Measurements from ENCODE around the gene RIOX2.

DNA sequence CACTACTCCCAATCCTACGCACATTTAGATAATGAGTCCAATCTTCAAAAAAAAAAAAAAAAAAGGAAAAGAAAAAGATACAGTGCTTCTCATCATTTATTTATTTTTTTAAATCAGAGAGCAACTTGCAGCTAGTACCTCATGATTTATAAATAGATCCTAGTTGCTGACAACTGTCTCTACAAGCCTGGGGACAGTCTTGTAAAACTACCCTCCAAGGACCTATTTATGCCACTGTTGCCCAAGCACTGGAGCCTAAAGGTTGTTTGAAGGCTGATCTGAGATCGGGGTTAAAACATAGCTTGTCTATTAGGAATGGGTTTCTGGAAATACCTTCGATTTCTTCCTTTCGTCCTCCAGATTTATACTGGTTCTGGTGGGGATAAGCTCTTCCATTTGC is 48.2 kb upstream of the RIOX2 start:
- TF ChIP-seq, protein P1, sequence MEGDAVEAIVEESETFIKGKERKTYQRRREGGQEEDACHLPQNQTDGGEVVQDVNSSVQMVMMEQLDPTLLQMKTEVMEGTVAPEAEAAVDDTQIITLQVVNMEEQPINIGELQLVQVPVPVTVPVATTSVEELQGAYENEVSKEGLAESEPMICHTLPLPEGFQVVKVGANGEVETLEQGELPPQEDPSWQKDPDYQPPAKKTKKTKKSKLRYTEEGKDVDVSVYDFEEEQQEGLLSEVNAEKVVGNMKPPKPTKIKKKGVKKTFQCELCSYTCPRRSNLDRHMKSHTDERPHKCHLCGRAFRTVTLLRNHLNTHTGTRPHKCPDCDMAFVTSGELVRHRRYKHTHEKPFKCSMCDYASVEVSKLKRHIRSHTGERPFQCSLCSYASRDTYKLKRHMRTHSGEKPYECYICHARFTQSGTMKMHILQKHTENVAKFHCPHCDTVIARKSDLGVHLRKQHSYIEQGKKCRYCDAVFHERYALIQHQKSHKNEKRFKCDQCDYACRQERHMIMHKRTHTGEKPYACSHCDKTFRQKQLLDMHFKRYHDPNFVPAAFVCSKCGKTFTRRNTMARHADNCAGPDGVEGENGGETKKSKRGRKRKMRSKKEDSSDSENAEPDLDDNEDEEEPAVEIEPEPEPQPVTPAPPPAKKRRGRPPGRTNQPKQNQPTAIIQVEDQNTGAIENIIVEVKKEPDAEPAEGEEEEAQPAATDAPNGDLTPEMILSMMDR (IDR thresholded peaks at IDR 0.05): no peak
- no peak for TF ChIP-seq EZH2phosphoT487 (IDR thresholded peaks at IDR 0.05)
